Hippocampal formation (tissue), 2 donors: Measurements from ENCODE around the gene PER3.
A peak's percentile ranks its signal among the peaks of the same experiment; 100 is the strongest.

Experiments
- DNase-seq, 2 donors: peaks; one replicate each; lab custom pipeline; 2025; lab: John Stamatoyannopoulos, UW

PER3 gene

GRCh38 chr1:7783826-7784491 lies at the start of gene PER3:
Gene PER3, plus strand, starts transcription at chr1:7784291. Its CDS starts 587 bp downstream, at chr1:7784878.
- DNase-seq: peak; percentile 95 to 99

GRCh38 chr1:7738044-7738443 lies 46.0 kb upstream of the PER3 start:
- DNase-seq: no peak

DNA sequence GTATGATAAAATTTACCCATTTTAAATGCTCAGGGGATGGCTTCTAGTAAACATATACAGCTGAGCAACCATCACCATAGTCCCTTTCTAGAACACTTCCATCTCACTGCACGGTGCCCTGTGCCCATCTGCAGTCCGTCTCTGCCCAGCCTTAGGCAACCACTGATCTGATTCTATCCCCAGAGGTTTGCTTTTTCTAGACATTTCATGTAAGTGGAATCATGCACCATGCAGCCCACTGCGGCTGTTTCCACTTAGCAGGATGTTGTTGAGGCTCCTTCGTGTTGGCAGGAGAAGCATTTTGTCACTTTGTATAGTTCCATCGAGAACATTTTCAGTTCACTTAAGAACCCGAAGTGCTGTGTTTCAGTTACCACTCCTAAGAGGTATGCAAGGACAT lies 40.7 kb upstream of the PER3 start:
- DNase-seq: no peak

GRCh38 chr1:7744882-7745281 lies 39.2 kb upstream of the PER3 start:
- no peak for DNase-seq

- no peak for DNase-seq
Observed at GRCh38 chr1:7745783-7746182, 38.3 kb upstream of the PER3 start.

GRCh38 chr1:7747605-7748004 lies 36.5 kb upstream of the PER3 start:
- no peak for DNase-seq

DNA sequence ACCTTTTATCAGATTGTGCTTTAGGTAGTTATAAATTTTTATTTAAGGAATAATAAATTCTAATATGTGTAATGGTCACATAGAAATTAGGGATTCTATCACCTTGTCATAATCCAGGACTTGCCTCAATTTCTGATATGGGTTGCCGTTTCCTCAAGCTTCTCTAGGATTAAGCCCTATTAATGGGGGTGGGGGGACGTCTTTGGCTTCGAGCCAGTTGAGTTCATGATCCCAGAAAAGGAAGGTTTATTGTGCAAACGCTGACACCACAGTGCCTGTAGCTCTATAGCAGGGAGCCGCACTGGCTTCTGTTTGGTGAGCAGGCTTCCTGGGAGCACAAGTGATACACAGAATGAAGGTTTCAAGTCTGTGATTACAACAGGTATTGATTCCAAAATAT lies 35.0 kb upstream of the PER3 start:
- no peak for DNase-seq

- no peak for DNase-seq
Observed at GRCh38 chr1:7751174-7751573, 32.9 kb upstream of the PER3 start.

GRCh38 chr1:7752512-7753417 lies 31.3 kb upstream of the PER3 start:
- DNase-seq: peak; percentile 55 to 89

GRCh38 chr1:7753641-7754040 lies 30.4 kb upstream of the PER3 start:
- no peak for DNase-seq

DNA sequence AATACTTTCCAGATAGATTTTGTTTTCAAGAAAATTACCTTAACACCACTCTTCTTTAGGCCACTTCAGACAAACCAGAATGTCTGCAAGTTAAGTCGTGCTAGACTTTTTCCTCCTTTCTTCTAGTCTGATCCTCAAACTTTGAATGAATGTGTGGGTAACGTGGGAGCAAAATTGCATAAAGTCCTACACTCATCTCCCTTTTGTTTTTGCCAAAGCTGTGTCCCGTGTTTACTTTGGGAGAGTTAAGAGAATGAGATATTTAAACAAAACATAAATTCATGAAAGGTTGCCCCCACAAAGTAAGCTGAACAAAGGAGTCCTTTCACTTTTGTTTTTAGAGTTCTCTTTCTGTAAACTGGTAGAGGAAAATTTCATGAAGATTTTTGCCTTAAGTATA lies 29.9 kb upstream of the PER3 start:
- no peak for DNase-seq

DNA sequence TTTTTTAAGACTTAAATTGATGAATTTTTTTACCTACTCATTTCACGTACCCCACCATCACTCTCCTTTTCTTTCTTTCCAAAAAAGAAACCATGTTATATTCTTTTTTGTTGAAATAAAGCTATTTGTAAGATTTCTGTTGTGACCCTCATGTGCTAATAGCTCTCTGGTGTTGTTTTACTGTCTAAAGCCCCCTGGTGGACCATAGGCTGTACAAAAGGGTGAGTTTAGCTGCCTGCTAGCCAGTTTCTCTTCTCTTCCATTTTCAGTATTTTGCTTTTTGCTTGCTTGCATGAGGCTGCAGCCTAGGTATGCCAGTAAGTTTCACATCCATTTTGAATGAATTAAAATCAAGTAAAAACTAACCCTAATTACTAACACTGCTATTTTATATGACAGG lies 28.6 kb upstream of the PER3 start:
- DNase-seq: no peak

GRCh38 chr1:7760245-7760644 lies 23.8 kb upstream of the PER3 start:
- DNase-seq: no peak

DNA sequence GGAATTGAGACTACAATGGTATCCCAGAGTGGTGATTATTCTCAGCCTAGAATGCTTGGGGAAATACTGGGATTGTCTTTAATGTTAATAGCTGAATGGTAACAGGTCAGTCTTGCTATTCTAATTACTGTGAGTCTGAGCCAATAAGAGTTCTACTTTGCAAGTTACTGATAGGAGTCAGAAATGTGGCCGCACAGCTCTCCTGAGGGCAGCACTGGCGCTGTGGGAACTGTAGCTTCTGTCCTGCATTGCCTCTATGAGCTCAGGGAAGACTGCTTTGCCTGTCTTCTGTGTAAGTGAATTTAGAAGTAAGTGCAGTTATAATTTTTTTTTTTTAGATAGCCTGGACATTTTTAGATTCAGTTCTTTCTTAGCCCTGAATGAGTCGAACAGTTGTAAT lies 23.0 kb upstream of the PER3 start:
- no peak for DNase-seq

GRCh38 chr1:7767176-7767575 lies 16.9 kb upstream of the PER3 start:
- no peak for DNase-seq

DNA sequence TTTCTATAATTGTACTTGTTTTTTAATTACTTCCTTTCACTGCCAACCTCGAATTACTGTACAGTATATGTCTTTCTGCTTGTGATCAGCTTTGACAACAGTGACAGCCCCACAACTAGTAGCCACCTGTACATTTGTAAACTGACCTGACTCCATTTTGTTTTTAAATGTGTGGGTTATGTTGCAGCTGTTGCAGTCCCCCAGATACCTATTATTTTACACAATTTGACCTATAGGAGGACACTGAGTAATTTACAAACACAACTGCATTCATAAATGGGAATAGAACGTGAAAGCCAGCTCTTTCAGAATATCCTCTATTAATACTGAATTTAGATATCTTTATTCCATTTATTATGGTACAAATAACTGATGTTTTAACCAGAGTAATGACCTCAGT lies 15.5 kb upstream of the PER3 start:
- DNase-seq: no peak

GRCh38 chr1:7769673-7770412 lies 14.2 kb upstream of the PER3 start:
- DNase-seq: no peak

DNA sequence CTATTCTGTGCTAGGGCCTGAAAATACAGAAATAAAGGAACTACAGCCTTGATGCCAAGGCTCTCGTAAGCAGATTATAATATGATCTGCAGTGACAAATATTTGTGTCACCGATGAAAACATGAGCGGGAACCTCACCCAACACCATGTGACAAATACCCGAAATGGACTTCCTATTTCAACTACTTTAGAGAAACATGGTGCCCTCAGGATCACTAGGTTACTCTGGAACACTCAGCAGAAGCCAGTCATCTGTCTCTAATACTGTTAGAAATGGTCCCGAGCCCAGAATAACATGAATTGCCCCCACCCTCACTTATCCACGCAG lies 13.5 kb upstream of the PER3 start:
- DNase-seq: no peak

DNA sequence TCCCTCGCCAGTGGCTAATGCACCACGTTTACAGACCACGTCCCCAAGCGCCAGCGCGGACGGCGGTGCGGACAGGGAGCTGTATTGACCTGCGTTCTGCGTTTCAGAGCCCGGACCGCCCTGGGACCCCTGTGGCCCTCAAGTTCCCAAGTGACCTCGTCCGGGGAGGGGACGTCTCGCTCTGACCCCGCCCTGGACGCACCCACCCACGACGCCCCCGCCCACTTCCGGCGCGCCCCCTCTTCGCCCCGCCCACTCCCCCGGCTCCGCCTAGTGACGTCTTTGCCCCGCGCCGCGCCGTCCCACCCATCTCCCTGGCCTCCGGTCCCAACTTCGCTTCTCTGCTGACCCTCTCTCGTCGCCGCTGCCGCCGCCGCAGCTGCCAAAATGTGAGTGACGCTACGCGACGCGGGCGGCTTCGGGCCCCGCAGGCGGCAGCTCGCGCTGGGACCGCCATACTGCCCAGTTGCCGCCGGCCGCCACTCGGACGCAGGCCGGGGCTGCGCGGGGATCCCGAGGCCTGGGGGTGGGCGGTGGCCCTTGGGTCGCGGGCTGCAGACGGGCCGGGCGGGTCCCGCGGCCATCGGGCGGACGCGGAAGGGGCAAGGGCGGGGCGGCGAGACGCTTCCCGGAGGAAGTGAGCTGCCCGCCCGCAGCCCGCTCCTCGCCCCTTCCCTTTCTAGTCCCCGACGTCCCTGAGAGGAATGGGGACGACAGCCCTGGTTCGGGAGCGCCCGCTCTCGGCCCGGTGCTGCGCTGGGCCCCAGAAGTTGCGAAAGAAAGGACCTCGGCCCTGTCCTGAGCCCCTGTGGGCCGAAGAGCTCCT lies 12.9 kb upstream of the PER3 start, which contains the start of gene VAMP3:
Gene VAMP3, plus strand, starts transcription at position 300 of the 826 bp plus-strand sequence. Its CDS starts 88 bp downstream, at position 388.
- DNase-seq: peak; percentile 71 to 88

- DNase-seq: no peak
Observed at GRCh38 chr1:7771823-7772299, 12.2 kb upstream of the PER3 start.

- DNase-seq: no peak
Observed at GRCh38 chr1:7777591-7777990, 6.5 kb upstream of the PER3 start.
